ENCODE data around the gene KIFC3.
"Not testable (repeated sequence)": the region's sequence is repeated elsewhere in the genome, so short reads cannot be mapped to it uniquely, and the experiment has no call there.

The KIFC3 gene

DNA sequence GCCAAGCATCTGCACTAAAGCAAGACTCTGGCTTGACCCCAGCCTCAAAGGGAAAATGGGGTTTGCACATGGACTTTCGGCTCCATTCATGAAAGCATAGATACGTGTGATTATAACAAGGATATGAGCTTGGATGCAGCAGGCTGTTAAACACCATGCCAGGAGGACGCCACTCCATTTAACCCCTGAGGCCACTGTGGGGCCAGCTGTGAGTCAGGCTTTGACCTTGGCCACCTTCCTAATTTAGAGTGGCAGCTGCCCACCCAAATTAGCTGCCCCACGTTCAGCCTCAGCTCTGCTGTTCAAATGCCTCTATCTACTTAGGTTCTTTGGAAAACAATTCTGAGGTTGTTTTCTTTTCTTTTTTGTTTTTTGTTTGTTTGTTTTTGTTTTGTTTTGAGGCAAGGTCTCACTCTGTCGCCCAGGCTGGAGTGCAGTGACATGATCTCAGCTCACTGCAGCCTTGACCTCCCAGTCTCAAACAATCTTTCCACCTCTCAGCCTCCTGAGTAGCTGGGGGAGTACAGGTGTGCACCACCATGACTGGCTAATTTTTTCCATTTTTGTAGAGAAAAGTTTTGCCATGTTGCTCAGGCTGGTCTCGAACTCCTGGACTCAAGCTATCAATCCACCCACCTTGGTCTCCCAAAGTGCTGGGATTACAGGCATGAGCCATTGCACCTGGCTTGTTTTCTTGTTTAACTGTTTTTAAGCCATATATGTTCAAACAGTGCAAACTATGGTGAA lies 23.2 kb upstream of the KIFC3 start:
- no peak for DNase-seq

- no peak for DNase-seq
Measured at GRCh38 chr16:57824888-57825287, 22.6 kb upstream of the KIFC3 start.

DNA sequence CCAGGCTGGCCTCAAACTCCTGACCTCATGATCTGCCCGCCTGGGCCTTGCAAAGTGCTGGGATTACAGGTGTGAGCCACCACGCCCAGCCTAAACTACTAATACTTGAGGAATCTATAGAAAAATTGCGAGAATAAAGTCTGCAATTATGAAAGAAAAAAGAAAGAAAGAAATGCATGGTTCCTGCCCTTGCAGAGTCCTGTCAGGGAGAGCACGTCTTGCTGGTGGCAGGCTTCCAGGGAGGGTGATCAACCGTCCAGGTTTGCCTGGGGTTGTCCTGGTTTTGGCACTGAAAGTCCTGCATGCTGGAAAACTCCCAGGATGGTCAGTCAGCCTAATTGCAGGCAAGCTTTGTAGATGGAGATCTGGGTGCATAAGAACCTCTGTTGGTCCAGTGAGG lies 21.5 kb upstream of the KIFC3 start:
- no peak for DNase-seq

DNA sequence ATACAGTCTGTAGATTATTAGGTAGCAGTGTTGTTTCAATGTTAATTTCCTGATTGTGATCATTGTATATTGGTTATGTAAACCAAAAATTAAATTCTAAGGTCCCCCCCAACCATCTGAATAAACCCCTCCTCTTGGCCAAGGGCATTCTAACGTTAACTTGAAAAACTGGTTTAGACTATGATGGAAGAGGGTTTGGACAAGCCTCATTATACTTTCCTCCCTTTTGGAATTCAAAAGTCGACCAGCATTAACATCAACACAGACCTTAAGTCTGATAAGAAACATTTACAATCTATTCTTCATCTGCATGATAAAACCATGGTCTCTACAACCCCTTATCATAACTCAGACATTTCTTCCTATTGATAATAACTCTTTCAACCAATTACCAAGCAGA lies 20.6 kb upstream of the KIFC3 start:
- no peak for DNase-seq

DNA sequence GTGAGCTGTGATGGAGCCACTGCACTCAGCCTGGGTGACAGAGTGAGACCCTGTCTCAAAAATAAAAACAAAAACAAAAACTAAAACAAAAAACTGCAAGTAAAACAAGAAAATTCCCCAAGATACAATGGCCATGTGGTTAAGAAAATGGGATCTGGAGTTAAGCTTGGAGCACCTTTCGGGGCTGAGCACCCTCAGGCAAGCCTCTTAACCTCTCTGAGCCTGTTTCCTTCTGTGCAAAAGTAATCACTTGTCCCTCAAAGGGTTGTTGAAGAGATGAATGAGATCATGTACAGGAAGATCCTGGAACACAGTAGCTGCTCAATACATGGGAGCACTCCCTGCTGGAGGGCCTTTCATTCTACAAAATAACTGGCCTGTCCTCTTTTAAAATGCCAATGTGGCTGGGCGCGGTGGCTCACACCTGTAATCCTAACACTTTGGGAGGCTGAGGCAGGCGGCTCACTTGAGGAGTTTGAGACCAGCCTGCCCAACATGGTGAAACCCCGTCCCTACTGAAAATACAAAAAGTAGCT lies 19.8 kb upstream of the KIFC3 start:
- no peak for DNase-seq

DNA sequence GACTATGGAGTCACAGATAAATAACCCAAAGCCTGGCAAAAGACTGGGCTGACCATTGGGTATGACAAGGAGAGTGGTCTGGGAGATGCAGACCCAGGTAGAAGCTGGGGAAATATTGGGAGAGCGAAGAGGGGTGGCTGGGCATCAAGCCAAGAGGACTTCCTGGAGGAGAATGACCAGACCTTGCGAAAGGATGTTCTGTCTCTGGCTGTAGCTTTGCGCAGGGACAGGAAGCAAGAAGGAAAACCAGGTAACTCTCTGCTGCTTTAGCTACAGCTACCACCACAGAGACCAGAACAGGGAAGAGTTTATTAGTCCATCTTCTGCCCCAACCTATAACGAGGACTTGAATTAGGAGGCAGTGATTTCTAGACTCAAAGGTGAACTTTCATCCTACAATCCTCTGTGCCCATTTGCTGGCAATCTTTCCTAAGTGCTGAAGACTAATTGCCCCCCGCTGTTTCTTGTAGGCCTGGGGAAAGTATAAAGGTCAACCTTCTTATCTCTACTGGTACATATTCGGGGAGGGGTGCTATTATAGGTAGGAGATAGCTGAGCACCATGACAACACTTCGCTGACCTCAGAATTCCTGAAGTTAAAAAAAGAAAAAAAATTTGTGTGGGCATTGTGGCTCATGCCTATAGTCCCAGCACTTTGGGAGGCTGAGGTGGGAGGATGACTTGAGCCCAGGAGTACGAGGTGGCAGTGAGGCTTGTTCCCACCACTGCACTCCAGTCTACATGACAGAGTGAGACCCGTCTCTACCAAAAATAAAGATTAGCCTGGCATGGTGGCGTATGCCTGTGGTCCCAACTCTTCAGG lies 19.1 kb upstream of the KIFC3 start:
- no peak for DNase-seq

- peak; percentile 98 for DNase-seq
Measured at GRCh38 chr16:57818377-57819064, 16.2 kb upstream of the KIFC3 start.

DNA sequence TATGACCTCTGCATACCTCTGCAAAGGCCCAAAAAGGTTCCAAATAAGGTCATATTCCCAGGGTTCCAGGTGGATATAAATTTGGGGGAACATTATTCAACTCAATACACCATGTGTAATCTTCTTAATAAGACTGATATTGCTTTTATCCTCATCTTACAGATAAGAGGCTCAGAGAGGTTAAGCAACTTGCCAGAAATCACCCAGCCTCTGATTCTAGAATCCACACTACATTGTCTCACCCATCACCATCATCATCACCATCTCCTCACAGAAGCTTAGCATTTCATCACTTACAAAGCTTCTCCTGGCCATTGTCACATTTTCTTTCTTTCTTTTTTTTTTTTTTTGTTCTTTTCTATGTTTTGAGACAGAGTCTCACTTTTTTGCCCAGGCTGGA lies 15.4 kb upstream of the KIFC3 start:
- DNase-seq, result no peak

DNA sequence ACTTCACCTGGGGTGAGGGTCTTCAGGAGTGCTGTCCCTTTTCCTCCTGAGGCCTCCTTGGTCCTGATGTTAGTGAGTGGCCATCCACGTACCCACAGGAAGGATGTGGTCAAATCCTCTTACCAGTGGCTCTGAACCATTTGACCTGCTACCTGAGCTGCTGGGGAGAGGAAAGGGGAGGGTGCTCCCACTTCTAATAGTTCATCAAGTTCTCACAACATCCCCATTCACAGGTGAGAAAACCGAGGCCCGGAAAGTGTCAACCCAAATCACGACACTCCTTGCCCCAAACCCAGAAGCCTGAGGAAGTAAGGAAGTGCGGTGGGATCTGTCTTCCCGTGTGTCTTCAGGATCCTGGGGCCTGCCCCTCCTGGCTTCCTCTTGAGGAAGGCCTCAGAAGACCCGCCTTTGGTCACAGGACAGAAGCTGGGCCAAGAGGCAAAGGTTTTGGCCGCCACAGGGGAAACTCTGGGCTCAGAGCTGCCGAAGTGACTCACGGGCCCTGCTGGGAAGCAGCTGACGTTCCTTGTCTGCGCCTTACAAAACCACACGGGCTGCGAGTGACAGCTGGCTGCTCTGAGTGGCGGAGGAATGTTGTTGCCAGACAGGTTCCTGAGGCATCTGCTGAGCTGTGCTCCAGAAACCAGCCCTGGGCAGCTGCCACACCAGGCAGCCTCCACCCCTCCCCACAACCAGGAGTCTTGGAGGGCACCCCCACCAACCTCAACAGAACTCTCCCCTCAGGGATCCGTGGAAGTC lies 13.9 kb upstream of the KIFC3 start:
- peak; percentile 23 for DNase-seq

- DNase-seq, result no peak
Measured at GRCh38 chr16:57814896-57815295, 12.6 kb upstream of the KIFC3 start.

DNA sequence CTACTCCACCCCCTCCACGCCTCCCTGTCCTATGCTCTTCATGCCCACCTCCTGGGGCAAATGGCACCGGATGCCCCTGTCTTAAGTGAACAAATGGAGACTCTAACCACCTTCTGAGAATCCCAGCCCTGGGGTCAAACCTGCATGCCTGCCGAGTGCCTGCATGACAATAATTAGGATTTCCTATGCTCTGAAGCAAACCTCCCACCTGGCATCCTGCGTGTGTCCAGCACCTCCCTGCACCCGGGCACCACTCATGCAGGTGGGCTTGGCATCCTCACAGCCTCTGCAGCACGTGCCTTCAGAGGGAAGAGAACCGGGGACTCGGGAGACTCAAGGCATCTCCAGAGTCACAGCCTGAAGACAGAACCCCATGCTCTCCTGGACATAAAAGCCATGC lies 11.2 kb upstream of the KIFC3 start:
- DNase-seq, result no peak

- DNase-seq, result not testable (repeated sequence)
Measured at GRCh38 chr16:57811340-57811739, 9.0 kb upstream of the KIFC3 start.

- DNase-seq, result no peak
Measured at GRCh38 chr16:57810197-57811031, 8.1 kb upstream of the KIFC3 start.

DNA sequence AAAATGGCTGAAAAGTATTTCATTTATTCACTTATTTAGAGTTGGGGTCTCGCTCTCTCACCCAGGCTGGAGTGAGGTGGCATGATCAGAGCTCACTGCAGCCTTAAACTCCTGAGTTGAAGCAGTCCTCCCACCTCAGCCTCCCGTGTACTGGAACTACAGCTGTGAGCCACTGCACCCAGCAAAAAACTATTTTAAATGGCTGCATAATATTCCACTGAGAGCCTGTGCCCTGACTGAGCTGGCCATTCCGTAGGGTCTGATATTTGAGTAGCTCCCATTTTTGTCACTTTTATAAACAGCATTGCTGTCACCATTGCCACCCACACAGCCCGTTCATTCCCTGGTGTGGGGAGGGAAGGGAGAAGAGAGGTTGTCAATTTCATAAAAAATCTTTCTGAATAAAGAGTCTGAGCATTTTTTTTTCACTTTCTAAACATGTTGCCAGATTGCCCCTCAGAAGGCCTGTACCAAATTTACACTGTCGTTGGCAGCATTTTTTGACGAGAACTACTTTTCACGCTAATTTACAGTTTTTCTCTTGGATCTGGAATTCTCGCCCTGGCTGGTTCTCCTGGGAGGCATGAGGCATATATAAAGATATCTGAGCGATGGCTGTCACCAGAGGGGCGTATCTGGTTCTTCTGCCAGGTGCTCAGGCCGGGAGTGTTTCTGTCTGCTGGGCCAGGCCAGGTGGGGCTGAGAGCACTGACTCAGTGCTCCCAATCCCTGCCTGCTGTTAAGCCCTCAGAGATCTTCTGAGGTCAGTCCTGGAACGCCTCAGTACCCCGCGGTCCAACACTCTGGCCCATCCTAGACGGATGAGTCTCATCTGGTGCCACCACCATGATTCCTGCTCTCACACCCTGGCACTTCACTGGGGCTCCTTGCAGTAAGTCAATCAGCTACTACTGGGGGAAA lies 7.2 kb upstream of the KIFC3 start:
- DNase-seq, result no peak

GRCh38 chr16:57808589-57809228 lies 6.4 kb upstream of the KIFC3 start:
- DNase-seq, result no peak

- peak; percentile 35 for DNase-seq
Measured at GRCh38 chr16:57807968-57808528, 5.8 kb upstream of the KIFC3 start.

DNA sequence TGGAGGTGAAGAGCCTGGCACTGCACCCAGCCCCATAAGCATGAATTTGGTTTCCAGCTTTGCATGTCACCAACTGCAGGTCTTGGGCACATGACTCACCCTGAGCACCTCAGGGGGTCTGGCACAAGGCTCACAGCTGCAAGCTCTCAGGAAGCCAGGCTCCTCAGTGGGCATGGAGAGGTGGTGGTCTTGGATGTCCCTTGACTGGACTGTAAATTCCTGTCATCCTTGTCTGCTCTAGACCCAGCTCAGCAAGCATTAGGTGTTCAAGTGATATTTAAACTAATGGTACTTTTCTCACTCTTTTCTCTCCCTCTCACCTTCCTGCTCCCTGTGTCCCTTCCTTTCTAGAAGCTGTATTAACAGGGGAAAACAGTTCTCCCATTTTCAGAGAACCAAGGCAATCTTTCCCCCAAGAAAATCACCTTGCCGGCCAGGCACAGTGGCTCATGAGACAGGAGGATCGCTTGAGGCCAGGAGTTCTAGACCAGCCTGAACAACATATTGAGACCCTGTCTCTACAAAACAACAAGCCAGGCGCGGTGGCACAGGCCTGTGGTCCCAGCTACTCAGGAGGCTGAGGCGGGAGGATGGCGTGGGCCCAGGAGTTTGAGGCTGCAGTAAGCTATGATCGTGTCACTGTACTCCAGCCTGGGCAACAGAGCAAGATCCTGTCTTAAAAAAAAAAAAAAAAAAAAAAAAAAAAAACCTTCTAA lies 5.1 kb upstream of the KIFC3 start:
- peak; percentile 39 for DNase-seq

- DNase-seq, result no peak
Measured at GRCh38 chr16:57805176-57805575, 2.9 kb upstream of the KIFC3 start.
